ENCODE results near the gene CDC14A. TPM values are rescaled to one million over a fixed set of nuclear protein-coding genes. Genes with fewer than 3 reads are reported as not detected.

Gene CDC14A
- polyA plus RNA-seq, 1 donor from 2014 or later: 2.7 TPM

- TF ChIP-seq, protein P1, sequence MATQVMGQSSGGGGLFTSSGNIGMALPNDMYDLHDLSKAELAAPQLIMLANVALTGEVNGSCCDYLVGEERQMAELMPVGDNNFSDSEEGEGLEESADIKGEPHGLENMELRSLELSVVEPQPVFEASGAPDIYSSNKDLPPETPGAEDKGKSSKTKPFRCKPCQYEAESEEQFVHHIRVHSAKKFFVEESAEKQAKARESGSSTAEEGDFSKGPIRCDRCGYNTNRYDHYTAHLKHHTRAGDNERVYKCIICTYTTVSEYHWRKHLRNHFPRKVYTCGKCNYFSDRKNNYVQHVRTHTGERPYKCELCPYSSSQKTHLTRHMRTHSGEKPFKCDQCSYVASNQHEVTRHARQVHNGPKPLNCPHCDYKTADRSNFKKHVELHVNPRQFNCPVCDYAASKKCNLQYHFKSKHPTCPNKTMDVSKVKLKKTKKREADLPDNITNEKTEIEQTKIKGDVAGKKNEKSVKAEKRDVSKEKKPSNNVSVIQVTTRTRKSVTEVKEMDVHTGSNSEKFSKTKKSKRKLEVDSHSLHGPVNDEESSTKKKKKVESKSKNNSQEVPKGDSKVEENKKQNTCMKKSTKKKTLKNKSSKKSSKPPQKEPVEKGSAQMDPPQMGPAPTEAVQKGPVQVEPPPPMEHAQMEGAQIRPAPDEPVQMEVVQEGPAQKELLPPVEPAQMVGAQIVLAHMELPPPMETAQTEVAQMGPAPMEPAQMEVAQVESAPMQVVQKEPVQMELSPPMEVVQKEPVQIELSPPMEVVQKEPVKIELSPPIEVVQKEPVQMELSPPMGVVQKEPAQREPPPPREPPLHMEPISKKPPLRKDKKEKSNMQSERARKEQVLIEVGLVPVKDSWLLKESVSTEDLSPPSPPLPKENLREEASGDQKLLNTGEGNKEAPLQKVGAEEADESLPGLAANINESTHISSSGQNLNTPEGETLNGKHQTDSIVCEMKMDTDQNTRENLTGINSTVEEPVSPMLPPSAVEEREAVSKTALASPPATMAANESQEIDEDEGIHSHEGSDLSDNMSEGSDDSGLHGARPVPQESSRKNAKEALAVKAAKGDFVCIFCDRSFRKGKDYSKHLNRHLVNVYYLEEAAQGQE (IDR thresholded peaks at IDR 0.05; ENCODE audit: borderline replicate concordance): no peak
- no peak for TF ChIP-seq RAD21 (conservative IDR thresholded peaks at IDR 0.05)
- TF ChIP-seq MXI1 (conservative IDR thresholded peaks at IDR 0.05; ENCODE audit: poor library complexity, severe bottlenecking): no peak
- TF ChIP-seq SMC3 (conservative IDR thresholded peaks at IDR 0.05; ENCODE audit: poor library complexity): no peak
- TF ChIP-seq EZH2 (IDR thresholded peaks at IDR 0.05; ENCODE audit: borderline replicate concordance, insufficient read depth, low read length, poor library complexity, severe bottlenecking): no peak
- TF ChIP-seq POLR2AphosphoS5 (IDR thresholded peaks at IDR 0.05): no peak
- no peak for TF ChIP-seq EP300 (conservative IDR thresholded peaks at IDR 0.05; ENCODE audit: poor library complexity, severe bottlenecking)
- TF ChIP-seq TAF1 (IDR thresholded peaks at IDR 0.05; ENCODE audit: low read depth): no peak
- no peak for TF ChIP-seq CTCF (IDR thresholded peaks at IDR 0.05; ENCODE audit: poor library complexity, severe bottlenecking)
- Histone ChIP-seq H3K79me2 (replicated peaks; ENCODE audit: insufficient read depth, low read length) (no peaks in the 10 kb centered on the region), H3K27me3 (ENCODE audit: insufficient read depth, low read depth, low read length) (no peaks in the 10 kb centered on the region), H3K27ac (ENCODE audit: low read length) (no peak overlapping the region), H3F3A (ENCODE audit: insufficient read depth, low read length, poor library complexity, severe bottlenecking) (no peaks in the 10 kb centered on the region), H3K36me3 (ENCODE audit: insufficient read depth, low read length) (no peaks in the 10 kb centered on the region), H2AFZ (ENCODE audit: low read depth, low read length) (no peak overlapping the region), H4K20me1 (ENCODE audit: insufficient read depth) (no peaks in the 10 kb centered on the region), H3K4me3 (ENCODE audit: low read length) (no peak overlapping the region), H3K9me2 (ENCODE audit: insufficient read depth, low read length) (no peaks in the 10 kb centered on the region), H3K9me3 (ENCODE audit: low read length) (no peaks in the 10 kb centered on the region), H3K9ac (ENCODE audit: low read length) (no peak overlapping the region), H3K4me2 (ENCODE audit: low read length) (no peak overlapping the region)
Measured at GRCh38 chr1:100308777-100309176, 43.5 kb upstream of the CDC14A start.

GRCh38 chr1:100309863-100310262, 42.4 kb upstream of the CDC14A start:
- H3F3A ChIP-seq (ENCODE audit: insufficient read depth, low read length, poor library complexity, severe bottlenecking): no peaks in the 10 kb centered on the region
- no peaks in the 10 kb centered on the region for H3K9me2 ChIP-seq (ENCODE audit: insufficient read depth, low read length)
- H3K9me3 ChIP-seq (ENCODE audit: low read length): no peaks in the 10 kb centered on the region
- H3K4me2 ChIP-seq (ENCODE audit: low read length): no peak overlapping the region
- no peaks in the 10 kb centered on the region for H3K36me3 ChIP-seq (ENCODE audit: insufficient read depth, low read length)
- no peaks in the 10 kb centered on the region for H4K20me1 ChIP-seq (ENCODE audit: insufficient read depth)
- TF ChIP-seq, protein P1 (IDR thresholded peaks at IDR 0.05; ENCODE audit: borderline replicate concordance): no peak
- no peak for TF ChIP-seq POLR2AphosphoS5 (IDR thresholded peaks at IDR 0.05)
- TF ChIP-seq CTCF (IDR thresholded peaks at IDR 0.05; ENCODE audit: poor library complexity, severe bottlenecking): no peak
- no peaks in the 10 kb centered on the region for H3K79me2 ChIP-seq (replicated peaks; ENCODE audit: insufficient read depth, low read length)
- H3K9ac ChIP-seq (ENCODE audit: low read length): no peak overlapping the region
- H3K4me3 ChIP-seq (ENCODE audit: low read length): no peak overlapping the region
- H3K27me3 ChIP-seq (ENCODE audit: insufficient read depth, low read depth, low read length): no peaks in the 10 kb centered on the region
- H2AFZ ChIP-seq (ENCODE audit: low read depth, low read length): no peak overlapping the region
- H3K27ac ChIP-seq (ENCODE audit: low read length): no peak overlapping the region
